ENCODE data around the gene LILRA6.

DNA sequence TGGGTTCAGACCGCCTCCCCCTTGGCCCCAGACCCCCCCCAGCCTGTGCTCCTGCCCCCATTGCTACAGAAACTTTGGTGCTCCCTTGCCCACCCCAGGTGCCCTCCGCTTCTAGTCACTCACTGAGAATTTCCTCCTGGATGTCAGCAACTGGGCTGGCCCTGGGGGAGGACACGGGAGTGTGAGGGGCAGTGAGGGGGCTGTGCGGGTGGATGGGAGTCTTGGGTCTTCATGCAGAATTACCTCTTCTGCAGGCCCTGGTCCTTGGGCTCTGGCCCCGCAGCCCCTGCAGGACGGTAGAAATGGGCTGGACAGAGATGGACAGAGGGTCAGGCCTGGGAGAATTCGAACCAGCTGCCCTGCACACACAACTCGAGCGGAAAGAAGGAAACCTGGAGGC, 9.7 kb upstream of the LILRA6 start:
- TF ChIP-seq EZH2 (IDR thresholded peaks at IDR 0.05; ENCODE audit: borderline replicate concordance, low read depth, low read length, poor library complexity, severe bottlenecking) (no peak), CTCF (conservative IDR thresholded peaks at IDR 0.05; ENCODE audit: low read depth, low read length) (no peak)

Measured in A673 (cell line).